Mucosa of gallbladder (tissue), 1 donor: ENCODE results near the gene PDP2. TPM values are rescaled to one million over a fixed set of nuclear protein-coding genes. Genes with fewer than 3 reads are reported as not detected.
"Not testable (repeated sequence)": the region's sequence is repeated elsewhere in the genome, so short reads cannot be mapped to it uniquely, and the experiment has no call there.

ENCODE experiments used
- DNase-seq: peaks from one replicate; pipeline ENCODE4 v3.0.0-alpha.2; 2020; ENCODE audit warnings: low spot score
- total RNA-seq: library from RNA; stranded (reverse); gene quantifications from one replicate; pipeline ENCODE4 v1.2.1, GENCODE V29; 2021
- donor health status: DM: no; HTN: no; CAD: no.

PDP2 gene
- total RNA-seq, 1 donor from 2014 or later = 18.6 TPM

DNA sequence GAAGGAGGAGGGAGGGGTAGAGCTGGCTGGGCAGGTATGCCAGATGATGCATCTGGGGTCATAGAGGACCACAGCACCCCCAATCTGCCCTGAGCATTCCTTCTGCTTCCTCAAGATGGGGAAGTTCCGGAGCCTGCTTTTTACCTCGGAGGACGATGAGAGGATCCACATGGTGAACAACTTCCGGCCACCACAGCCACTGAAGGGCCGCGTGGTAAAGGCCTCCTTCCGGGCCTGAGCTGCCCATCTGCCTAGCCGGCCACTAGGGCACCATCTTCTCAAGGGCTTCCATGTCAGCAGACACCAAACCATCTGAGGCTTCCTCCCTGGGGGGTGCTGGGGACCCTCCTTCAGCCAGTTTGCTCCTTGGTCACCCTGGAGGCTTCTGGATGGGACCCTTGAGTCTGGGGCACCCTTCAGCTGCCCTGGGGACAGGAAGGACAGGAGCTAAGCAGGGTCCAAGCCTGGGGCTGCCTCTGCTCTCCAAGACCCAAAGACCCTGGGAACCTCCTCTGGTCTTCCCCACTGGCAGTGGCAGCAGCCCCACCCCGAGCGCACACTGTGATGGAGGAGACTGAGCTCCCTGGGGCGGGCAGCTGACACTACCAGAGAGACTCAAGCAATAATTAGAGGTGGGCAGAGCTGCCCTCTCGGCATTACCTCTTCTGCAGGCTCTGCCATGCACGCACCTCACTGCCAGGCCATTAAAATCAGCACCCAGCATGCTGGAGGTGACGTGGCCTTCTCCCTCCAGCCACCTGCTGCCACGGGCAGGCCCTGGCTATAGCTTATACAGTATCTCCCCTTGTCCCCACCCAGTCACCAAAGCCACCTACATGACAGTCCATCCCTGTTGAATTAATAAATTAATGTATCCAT, 26.8 kb upstream of the PDP2 start:
- DNase-seq = no peak

DNA sequence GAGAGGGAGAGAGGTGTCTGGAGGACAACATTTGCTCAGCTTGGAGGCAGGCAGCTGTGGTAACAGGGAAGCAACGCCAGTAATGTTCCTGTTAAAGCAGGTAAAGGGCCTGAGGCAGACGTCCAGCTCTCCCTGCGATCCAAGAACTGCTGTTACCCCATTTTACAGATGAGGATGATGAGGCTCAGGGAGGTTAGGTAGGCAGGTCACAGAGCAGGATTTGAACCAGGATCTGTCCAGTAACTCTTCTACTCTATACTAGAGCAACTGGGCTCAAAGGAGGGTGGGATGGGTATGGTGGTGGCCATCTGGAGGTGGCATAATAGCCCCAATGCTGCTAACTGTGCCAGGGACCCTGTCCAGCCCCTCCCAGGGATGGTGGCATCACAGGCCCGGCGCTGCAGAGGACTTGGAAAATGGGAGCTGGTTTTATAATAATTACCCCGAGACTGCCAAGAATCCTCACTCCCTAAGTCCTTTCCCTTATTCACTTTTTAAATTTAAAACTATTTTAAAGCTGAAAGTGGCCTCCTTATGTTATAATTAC, 24.1 kb upstream of the PDP2 start:
- DNase-seq = no peak

DNA sequence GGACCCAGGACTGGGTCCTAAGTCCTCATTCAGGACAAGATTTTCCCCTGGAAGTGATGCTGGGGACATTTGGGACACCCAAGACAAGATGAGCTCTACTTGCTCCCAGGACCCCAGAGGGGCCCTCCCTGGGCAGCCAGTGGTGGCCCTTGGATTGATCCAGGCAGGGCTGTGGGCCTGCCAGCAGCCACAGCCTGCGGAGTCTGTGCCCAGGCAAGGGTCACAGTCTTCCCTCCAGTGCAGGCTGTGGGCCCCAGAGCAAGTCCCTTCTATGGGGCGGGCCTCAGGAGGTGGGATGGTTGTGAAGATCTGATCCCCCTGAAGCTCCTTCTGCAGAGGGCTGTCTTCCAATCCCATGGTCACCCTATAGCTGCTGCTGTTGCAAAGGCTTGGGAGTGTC, 23.5 kb upstream of the PDP2 start:
- DNase-seq = no peak

DNA sequence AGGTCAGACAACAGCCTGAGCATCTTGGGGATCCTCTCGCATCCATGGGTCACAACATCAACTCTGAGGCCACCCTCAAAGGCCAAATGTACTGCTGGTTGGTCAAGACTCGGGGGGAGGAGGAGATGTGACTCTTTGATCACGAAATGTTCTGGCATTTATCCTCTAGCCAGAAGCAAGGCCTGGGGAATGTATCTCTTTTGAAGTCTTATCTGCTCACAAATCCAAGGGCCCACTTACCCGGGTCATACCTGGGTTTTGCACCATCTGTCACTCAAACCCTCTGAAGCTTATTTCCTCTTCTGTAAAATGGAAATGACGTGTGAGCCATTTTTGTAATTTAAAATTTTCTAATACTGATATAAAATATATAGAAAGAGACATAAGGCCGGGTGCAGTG, 22.9 kb upstream of the PDP2 start:
- DNase-seq = no peak

DNA sequence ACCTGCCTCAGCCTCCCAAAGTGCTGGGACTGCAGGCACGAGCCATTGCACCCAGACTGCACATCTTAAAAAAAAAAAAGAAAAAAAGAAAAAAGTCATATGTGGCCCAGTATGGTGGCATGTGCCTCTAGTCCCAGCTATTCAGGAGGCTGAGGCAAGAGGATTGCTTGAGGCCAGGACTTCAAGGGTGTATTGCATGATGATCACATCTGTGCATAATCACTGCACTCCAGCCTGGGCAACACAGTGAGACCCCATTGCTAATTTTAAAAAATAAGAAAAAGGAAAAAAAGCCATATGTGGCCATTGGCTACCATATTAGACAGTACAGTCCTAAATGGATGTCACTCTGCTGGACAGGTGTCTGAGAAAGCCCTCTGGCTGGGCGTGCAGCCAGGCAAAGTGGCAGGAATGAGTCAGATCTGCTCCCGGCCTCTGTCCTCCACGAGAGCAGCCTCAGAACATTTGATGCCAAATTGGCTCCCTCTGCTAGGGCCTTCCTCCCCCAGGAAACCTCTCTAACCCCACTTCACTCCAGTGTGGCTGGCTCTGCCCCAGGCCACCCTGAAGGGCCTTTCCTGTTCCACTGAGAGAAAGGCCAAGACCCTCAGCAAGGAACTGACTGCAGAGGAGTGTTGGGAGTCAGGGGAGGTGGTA, 21.4 kb upstream of the PDP2 start:
- peak; percentile 61 for DNase-seq

DNA sequence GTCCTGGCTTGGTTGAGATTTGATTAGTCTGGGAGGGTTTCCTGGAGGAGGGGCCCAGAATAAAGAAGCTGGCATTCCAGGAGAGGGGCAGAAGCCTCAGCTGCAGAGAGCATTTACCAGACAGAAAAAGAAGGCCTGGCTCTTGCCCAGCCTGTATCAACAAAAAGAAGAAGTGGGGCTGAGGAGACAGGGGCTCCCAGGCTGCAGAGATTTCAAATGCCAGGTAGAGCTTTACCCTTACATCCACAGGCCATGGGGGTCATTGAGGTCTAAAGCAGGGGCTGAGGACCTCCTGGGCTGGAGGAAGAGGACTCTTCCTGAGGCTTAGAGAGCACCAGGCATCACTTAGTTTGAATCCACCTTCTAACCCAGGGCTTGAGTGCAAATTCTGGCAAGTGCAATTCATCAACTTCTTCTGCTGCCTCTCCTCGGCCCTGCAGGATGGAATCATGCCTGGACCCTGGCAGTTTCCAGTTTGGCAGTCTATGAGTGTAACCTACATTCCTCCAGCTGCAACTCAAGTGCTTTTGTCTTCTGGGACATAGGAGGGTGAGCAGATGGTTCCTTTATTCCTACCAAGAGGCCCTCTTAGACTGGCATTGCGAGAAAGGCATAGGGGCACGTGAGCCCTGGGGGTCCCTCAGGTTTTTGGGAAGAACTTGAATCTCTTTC, 20.8 kb upstream of the PDP2 start:
- DNase-seq = no peak

DNA sequence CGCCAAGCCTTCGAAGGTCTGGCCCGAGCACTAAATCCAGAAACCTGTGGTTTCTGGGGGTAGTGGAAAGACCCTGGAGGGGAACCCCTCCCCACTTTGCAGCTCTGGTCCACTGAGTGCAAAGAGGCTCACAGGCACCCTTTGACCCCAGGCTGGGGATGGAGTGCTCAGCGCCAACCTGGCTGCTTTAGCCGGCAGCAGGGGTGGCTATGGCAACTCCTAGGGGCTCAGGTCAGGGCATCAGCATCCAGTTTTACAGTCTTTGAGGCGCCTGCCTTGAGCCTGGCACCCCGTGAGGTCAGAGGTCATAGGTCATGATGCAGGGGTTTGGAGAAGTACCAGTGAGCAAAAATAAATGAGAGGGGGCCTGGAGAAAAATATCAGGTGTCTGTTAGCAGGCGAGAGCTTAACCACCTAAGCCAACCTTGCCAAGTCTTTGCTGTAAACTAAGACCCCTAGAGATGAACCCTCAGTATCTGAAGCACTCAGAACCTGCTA, 18.2 kb upstream of the PDP2 start:
- no peak for DNase-seq

DNA sequence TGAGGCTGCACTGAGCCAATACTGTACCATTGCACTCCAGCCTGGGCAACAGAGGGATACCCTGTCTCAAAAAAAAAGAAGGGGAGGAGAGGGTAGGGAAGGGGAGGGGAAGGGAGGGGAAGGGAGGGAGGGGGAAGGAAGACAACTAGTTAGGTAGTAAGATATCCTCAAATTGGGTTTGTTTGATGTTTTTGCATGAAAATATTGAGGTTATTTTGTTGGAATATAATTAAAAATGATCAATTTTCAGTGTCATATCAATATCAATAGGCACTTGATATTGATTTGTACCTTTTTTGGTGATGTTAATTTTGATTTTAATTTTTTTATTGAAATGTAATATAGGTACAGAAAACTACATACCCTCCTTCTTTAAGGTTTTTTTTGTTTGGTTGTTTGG, 16.6 kb upstream of the PDP2 start:
- DNase-seq = no peak

DNA sequence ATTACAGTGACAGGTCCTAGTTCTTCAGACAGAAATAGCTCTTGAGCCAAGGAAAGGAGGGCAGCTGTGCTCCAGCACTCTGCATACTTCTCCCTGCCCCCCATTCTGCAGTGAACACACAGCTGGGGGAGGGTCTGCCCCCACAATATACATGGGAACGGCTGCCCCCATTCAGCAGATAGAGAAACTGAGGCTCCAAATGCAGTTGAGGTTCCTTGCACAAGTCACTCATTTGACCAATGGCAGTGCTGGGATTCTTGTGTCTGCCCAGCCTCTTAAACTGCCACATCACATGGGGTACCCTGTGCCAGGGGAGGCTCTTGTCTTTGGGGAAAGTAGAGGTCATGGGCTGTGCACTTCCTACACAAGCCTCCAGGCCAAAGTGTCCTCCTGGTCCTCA, 10.9 kb upstream of the PDP2 start:
- DNase-seq = no peak

DNA sequence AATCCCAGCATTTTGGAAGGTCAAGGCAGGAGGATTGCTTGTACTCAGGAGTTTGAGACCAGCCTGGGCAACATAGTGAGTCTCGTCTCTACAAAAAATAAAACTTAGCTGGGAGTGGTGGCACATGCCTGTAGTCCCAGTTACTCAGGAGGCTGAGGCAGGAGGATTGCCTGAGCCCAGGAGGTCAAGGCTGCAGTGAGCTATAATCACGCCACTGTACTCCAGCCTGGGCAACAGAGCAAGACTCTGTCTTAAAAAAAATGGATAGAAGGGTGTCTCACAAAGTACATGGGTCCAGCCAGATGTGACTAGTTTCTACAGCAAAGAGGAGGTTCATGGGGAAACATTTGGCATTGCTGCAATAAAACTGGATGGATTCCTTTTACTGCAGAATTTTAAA, 9.0 kb upstream of the PDP2 start:
- DNase-seq = not testable (repeated sequence)

DNA sequence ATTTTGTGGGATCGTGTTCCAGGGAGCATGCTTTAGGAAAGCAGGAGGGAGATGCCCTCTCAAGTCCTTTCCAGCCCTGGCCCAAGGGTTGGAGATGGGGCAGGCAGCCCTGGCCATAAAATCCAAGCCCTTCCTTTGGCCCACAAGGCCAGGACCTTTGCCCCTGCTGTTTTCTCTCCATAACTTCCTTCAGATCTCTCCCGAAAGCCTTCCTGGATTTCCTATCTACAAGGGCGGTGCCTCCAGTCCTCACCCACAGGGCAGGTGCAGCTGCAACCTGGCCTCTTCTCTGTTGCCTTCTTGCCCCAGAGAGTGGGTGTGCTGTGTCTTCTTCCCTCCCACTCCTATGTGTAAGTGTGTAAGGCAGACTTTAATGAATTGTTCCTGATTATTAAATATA, 8.5 kb upstream of the PDP2 start:
- DNase-seq = no peak

DNA sequence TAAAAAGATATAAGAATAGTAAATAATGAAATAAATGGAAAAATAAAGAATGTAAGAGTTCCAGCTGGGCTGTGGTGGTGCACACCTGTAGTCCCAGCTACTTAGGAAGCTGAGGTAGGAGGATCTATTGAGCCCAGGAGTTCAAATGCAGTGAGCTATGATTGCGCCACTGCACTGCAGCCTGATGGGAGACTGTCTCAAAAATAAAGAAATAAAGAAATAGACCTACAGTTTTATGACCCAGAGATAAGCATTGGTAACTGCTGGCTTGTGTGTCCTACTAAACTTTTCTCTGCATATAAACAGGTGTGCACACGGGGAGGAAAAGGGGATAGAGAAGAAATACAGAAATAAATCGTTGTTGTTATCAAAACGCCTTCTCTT, 7.8 kb upstream of the PDP2 start:
- DNase-seq = no peak

DNA sequence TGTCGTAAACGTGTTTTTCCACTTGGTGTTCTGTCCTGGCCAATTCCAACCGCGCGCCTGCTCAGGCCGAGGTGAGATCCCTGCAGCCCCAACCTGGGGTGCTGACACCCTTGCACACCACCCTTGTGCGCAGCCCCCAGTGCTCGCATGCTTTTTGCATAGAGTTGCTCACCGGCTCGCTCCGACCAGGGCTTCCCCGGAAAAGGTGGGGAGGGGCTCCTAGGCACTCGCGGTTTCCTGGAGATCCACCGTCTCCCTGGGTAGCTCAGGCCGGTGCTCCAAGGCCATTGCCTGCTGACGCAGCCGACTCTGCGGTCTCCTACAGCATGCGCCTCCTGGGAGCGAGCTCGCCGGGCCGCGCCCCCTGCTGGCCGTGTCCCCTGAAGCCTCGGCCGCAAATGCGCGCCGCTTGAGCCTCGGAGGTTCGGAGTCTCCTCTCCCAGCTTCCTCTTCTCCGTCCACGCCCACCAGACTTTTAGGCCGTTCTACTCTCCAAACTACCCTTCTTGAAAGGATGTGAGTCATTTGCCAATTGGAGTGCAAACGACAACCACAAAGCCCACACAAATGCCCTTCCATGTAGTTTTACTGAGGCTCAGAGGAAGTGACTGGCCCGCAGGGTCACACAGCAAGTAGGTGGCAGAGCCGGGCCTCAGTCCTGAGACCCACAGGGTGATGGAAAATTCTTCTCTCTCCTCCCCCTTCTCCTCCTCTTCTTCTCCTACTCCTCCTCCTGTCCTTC, 7.2 kb upstream of the PDP2 start:
- peak; percentile 93 for DNase-seq

DNA sequence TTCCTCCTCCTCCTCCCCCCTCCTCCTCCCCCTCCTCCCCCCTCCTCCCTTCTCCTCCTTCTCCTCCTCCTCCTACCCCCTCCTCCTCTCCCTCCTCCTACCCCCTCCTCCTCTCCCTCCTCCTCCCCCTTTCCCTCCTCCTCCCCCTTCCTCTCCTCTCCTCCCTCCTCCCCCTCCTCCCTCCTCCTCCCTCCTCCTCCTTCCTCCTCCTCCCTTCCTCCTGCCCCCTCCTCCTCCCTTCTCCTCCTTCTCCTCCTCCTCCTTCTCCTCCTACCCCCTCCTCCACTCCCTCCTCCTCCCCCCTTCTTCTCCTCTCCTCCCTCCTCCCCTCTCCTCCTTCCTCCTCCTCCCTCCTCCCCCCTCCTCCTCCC, 6.6 kb upstream of the PDP2 start:
- no peak for DNase-seq

DNA sequence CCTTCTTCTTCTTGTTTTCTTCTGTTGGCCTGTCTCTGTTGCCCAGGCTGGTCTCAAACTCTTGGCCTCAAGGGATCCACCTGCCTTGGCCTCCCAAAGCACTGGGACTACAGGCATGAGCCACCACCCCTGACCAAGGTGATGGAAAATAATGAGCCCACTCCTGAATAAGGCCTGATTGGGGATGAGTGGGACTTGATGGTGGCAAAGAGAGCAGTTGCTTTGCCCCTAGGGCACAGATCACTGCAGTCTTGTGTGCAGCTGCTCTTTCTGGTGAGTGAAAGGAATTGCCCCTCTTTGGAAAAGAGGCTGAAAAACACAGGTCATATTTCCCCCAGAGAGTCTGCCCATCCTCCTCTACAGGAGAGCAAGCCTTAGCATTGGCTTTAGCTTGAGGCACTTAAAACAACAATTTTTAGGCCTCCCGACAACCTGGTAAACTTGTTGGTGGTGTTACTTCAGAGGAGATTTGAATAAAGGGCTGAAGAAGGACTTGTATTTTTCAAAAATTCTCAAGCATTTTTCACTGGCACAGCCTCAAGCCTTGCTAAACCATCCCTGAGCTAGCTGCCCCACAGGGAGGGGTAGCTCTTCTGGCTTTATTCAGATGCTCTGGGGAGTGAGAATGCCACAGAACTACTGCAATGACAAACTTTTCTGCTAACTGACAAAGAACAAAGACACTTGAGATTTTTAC, 6.1 kb upstream of the PDP2 start:
- DNase-seq = no peak

DNA sequence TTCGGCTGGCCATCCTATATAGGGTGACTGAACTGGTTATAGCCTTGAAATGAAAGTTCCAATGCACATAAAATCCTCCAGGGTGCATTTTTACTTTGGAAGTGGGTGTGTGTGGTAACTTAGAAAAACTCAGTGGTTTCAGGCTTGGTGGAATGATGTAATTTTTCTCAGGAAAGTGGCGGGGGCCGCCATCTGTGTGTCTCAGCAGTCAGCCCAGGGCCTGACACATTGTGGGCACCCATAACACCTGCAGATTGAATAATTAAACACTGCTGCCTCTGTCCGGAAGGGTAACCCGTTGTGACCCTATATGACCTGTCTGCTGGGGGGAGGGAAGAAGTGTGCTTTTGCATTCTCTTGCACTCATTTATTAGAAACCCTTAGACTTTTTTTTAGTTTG, 2.2 kb upstream of the PDP2 start:
- no peak for DNase-seq

DNA sequence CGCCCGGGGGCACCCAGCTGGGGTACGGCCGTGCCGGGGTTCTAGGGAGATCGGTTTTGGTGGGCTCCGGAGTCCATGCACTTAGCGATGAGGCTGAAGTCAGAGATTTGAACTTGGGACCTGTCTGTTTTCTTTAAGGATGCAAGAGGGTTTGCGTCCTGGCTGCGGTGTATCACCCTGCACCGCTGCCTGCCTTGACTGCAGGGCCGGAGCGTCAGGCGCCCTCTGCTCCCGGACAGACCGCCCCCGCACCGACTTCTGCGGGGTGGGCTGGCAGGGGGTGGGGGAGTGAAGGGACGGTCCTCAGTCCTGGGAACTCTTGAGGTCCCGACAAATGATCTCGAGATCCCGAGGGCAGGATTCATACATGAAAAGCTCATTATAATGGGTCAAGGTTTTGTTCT, 701 bp downstream of the PDP2 start:
- DNase-seq = no peak

DNA sequence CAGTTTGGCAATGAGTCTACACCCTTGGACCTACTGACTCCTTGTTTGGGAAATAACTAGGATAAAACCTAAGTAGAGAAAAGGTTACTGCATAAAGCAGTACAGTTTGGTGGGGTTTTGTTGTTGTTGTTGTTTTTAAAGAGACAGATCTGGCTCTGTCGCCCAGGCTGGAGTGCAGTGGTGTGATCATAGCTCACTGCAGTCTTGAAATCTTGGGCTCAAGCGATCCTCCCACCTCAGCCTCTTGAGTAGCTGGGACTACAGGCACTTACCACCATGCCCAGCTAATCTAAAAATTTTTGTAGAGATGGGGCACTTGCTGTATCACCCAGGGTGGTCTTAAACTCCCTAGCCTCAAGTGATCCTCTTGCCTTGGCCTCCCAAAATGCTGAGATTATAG, 1.2 kb downstream of the PDP2 start:
- no peak for DNase-seq

DNA sequence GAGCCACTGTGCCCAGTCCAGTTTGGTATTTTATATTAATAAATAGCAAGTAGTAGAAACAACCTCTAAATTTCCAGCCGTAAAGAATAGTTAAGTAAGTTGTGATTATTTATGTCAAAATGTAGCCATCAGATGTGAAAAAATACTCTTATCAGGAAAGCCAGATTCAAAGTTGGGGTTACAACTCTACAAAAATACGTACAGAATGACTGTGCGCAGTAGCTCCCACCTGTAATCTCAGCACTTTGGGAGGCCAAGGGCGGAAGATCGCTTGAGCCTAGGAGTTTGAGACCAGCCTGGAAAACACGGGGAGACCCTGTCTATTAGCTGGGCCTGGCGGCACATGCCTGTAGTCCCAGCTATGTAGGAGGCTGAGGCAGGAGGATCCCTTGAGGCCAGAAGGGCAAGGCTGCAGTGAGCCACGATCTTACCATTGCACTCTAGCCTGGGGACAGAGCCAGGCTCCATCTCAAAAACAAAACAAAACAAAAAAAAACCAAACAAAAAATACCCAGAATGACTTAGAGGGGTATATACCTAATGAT, 1.7 kb downstream of the PDP2 start:
- DNase-seq = no peak

DNA sequence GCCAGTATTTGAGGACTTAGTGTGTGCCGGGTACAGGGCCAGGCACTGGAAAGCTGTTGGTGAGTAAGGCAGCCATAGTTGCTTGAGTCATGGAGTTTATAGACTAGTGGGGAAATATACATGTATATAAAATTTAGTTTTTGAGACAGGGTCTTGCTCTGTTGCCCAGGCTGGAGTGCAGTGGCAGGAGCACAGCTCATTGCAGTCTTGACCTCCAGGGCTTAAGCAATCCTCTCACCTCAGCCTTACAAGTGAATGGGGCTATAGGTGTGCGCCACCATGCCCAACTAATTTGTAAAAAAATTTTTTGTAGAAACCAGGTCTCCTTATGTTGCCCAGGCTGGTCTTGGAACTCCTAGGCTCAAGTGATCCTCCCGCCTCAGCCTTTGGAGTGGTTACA, 2.4 kb downstream of the PDP2 start:
- DNase-seq = no peak

DNA sequence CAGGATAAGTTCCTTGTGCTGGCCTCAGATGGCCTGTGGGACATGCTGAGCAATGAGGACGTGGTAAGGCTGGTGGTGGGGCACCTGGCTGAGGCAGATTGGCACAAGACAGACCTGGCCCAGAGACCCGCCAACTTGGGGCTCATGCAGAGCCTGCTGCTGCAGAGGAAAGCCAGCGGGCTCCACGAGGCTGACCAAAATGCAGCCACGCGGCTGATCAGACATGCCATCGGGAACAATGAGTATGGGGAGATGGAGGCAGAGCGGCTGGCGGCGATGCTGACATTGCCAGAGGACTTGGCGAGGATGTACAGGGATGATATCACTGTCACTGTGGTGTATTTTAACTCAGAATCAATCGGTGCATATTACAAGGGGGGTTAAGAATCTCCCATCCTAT, 5.2 kb downstream of the PDP2 start:
- DNase-seq = no peak
